T-helper 9 cell (primary cell): Measurements from ENCODE around the gene CSNK2A2.

ENCODE experiments used
- DNase-seq: peaks from one replicate; pipeline ENCODE4 v3.0.0-alpha.2; 2020

CSNK2A2 gene

DNA sequence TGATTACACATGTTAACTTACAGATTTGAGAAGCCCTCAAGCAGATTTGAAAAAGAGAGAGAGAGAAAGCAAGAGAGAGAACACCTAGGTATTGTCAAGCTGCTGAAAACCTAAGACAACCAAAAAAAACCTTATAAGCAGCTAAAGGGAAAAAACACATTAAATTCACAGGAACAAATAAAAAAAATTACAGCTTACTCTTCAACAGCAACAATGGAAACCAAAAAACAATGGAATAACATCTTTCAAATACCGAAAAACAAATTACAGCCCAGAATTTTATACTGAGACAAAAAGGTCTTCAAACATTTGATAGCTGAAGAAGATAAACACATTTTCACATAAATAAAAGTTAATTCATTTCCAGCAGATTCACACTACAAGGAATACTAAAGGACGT is 60.3 kb downstream of the CSNK2A2 start:
- no peak for DNase-seq

DNA sequence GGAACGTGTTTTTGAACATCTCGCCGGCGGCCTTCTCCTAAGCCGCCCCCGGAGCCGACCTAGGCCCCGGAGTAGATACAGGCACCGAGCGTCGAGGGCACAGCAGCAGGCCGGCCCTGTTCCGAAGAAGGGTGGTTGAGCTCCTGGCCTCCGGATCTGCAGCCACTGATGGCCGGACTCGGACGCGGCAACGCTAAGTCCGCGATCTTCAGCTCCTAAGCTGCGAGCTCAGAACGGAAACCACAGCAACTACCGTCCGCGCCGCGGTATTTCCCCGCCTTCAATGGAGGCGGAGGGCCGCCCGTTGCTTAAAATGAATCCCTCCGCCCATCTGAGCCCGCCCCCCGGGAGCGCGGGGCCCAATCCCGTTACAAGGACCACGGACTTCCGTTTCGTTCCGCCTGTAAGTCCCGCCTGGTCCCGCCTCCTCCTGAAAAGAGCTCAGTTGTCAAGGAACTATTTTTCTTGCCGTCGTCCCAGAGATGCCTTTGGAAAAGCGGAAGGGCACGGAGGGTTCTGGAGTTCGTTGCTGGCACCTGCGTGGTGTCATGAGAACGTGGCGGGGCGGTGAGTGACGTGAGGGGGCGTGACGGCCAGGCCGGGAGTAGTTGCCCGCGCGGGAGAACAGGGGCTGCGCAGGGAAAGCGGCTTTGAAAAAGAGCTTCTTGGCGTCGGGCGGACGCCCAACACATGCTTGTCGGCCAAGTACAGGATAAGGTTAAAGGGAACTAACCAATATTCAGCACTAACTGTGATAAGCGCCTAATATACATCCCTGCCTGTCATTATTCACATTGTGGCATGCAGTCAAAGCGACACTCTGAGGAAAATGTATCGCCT is 68.6 kb downstream of the CSNK2A2 start, which contains the start of gene CFAP20:
TSS of gene CFAP20 (minus strand) at position 285 of the 840 bp plus-strand sequence. CDS start at position 19, 266 bp downstream.
- DNase-seq, result peak; percentile 89

- DNase-seq, result peak; percentile 18
Observed at GRCh38 chr16:58128711-58129096, 69.2 kb downstream of the CSNK2A2 start.

- no peak for DNase-seq
Observed at GRCh38 chr16:58128181-58128631, 69.7 kb downstream of the CSNK2A2 start.

DNA sequence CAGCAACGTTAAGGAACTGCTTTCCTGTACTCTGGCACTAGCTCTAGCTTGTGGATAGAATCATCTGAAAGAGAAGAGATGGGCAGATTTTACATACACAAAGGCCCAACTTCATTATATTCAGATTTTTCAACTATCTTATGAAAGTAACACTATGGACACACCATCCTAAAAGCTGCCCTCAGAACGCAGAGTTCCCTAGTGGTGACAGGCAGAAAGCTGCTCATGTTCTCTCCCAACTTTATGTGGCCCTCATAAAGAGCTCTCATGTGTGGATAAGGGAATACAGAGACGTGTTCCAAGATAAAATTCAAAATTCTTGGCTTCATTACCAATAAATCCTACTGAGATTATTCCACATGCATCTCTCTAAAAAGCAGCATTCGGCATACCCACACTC is 70.3 kb downstream of the CSNK2A2 start:
- no peak for DNase-seq

DNA sequence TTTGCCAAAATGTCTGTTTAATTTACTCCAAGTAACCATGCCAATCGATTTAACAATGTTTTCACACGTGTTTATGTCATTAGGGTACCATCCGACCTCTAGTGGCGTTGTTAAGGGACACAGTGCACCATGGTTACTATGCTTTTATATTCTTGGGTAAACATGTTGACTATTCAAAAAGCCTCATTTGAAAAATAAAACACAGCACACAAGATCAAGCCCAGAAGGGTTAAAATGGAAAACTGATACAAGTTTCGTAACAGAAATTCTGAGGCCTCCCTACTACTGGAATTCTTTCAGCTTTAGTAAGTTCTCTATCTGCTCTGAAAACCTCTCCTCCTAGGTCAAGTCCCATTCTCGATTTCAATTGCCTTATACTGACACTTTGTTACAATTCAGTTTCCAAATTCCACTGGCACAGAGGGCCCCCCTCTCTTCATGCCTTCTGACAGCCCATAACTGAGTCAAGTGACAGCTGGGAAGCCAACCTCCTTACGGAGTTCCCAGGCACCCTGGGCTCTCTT is 70.8 kb downstream of the CSNK2A2 start:
- no peak for DNase-seq

GRCh38 chr16:58126451-58126961 is 71.4 kb downstream of the CSNK2A2 start:
- DNase-seq, result no peak

DNA sequence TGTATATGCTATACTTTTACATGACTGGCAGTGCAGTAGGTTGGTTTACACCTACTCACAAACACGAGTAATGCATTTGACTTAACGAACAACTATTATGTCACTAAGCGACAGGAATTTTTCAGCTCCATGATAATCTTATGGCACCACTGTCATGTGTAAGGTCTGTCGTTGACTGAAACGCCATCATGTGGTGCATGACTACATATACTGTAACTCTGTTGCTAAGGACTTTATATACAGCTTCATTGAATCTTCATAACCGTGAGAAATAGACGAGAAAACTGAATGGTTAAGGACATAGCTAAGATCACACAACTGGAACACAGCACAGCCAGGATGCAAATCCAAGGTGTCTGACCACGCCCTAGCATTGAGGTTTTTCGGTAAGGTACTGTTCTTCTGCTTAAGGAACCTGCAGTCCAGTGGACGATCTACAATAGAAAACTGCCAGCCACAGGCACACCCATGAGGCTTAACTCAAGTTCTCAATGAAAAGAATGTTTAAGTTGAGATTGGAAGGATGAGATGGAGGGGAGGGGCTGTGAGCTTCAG is 72.0 kb downstream of the CSNK2A2 start:
- DNase-seq, result no peak

- no peak for DNase-seq
Observed at GRCh38 chr16:58125041-58125440, 72.9 kb downstream of the CSNK2A2 start.

- DNase-seq, result no peak
Observed at GRCh38 chr16:58124601-58124915, 73.3 kb downstream of the CSNK2A2 start.

GRCh38 chr16:58123896-58124600 is 73.9 kb downstream of the CSNK2A2 start:
- no peak for DNase-seq

DNA sequence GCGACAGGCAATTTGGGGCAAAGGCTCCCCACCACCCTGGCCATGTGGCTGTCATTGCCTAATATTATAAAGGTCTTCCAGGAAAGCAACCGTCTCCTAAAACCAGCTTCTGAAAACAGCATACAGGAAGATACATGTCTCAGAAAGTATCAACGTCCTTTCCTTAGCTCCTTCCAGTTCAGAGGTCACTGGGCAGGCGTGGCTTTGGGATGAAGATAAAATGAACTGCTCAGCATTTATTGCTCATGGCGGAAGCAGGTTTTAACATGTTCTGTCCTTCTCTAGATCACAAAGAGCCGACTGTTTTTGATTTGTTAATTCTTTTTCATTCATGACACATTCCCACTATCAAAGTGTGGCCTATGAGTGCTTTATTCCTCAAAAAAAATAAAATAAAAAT is 76.8 kb downstream of the CSNK2A2 start:
- DNase-seq, result no peak

DNA sequence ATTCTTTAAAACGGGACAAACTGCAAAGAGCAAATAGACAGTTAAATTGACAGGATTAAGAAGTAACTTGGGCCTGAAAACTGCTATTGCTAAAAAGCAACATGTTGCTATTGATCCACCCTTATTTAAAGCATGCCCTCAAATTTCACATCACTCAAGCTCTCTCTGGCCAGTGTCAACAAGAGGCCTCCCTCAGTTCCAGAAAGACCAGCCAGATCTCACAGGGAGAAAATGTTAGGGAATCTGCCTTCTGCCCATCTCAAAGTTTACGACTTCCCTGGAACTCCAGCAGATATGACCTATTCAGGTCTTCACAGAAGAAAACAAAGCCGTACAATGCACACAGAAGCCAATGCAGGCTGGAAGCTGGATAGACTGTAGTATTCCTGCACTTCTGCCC is 77.7 kb downstream of the CSNK2A2 start:
- no peak for DNase-seq

- no peak for DNase-seq
Observed at GRCh38 chr16:58119509-58119845, 78.4 kb downstream of the CSNK2A2 start.

DNA sequence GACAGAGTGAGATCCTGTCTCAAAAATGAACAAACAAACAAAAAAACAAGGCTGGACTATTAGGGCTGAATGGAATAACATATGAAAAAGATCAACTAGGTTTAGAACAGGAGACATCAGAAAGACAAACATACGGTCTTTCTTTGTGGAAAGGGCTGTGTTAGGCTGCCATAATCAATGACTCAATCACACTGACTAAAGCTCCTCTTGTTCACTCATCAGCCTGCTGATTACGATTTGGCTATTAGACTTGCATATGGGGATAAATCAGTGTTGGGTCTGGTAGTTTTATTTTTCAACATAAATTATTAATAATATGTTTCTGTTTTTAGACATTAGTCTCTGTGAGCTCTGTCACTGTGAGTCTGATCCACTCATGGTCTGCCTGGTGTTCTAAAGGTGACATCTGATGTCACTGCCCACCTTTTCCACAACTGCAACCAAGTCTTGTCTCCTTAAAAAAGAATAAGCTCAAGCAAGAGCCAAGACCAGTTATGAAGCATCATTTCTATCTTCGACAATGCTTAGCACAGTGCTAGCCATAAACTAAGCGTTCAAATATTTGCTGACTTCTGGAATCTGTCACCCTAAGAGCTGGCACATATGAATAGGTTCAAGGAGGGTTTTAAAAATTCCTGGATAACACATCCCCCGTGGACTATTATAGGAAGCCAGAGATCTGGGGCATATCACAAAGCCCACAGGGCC is 79.0 kb downstream of the CSNK2A2 start:
- no peak for DNase-seq

GRCh38 chr16:58116529-58116928 is 81.4 kb downstream of the CSNK2A2 start:
- no peak for DNase-seq

DNA sequence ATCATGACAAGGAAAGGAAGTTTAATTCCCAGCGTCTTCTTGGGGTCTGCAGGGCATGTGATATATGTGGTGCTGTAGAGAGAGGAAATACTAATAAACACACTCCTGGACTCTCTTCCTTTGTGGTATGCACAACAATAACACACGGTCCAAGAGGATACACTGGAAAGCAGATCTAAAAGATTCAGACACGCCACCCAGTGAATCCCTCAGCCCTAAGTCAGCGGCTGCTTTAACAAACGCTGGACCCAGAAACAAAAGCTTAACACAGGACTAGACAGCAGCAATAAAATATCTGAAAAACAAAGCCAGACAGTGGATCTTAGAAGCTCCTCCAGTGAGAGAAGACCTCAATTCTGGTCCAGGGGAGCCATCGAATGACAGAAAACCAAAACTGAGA is 81.8 kb downstream of the CSNK2A2 start:
- no peak for DNase-seq

- DNase-seq, result no peak
Observed at GRCh38 chr16:58114827-58115825, 82.8 kb downstream of the CSNK2A2 start.

DNA sequence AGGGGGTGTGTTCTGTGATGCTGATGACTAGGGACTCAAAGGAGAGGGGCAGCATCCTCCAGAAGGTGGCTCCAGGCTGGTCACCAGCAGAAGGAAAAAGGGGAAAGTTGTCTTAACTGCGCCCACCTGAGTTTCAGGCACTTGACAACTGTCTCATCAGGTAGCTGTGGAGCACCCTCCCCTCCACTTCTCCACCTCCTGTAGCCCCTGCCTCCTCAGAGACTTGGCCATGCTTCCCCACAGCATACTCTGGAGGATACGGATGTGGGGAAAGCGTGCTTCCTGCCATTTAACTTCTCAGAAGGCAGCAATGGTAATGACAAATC is 86.6 kb downstream of the CSNK2A2 start:
- no peak for DNase-seq

- no peak for DNase-seq
Observed at GRCh38 chr16:58110571-58111301, 87.2 kb downstream of the CSNK2A2 start.

DNA sequence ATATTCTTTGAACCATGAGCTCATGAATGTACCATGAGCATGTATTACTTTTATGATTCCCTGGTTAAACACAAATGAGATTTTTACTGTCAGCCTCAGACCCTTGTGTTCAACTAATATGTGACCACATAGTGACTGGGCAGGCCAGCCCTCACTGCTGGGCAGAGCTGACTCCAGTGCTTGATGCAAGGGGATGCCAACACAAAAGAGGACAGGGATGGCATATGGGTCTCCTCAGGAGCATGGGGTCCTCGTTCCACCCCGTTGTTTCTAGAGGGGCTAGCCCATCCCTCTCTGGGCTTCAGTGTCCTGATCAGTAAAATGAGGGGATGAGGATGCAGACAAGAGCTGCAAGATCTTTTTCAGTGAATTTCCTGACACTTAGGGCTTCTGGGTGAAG is 88.0 kb downstream of the CSNK2A2 start:
- no peak for DNase-seq
